HepG2 (cell line): Measurements from ENCODE around the gene STC2. TPM values are rescaled to one million over a fixed set of nuclear protein-coding genes. Genes with fewer than 3 reads are reported as not detected.

Experiments
- AHR ChIP-seq: IDR thresholded peaks from 2 replicates; pipeline ENCODE4 v1.6.1; 2018; ENCODE audit warnings: missing genetic modification reagents, missing compliant biosample characterization
- ARID2 ChIP-seq: sonication (generic); formaldehyde crosslinking; IDR thresholded peaks from 2 replicates; pipeline ENCODE4 v1.8.1; 2022; ENCODE audit warnings: mild to moderate bottlenecking, missing genetic modification reagents, borderline replicate concordance
- BHLHE40 ChIP-seq: IDR thresholded peaks from 2 replicates; pipeline ENCODE4 v1.6.1; 2011; ENCODE audit warnings: low read length, improper control_type of control experiment
- SRSF9 ChIP-seq: fragments of 200-400 bp; formaldehyde crosslinking; IDR thresholded peaks from 2 replicates; pipeline ENCODE4 v1.6.1; 2018; ENCODE audit warnings: borderline replicate concordance, mild to moderate bottlenecking, low read depth, low read length; ENCODE audit not compliant: insufficient read depth, poor library complexity, severe bottlenecking
- TBX3 ChIP-seq: fragments of 450-650 bp; IDR thresholded peaks from 2 replicates; pipeline ENCODE4 v1.6.1; 2017; ENCODE audit warnings: antibody characterized with exemption, mild to moderate bottlenecking, inconsistent platforms, borderline replicate concordance
- TRAFD1 ChIP-seq: sonication (generic); formaldehyde crosslinking; IDR thresholded peaks from 2 replicates; pipeline ENCODE4 v1.5.1; 2020; ENCODE audit warnings: missing genetic modification reagents, mild to moderate bottlenecking, borderline replicate concordance
- USF2 ChIP-seq, 2 experiments: sonication (generic) in 1 of 2; formaldehyde crosslinking in 1 of 2; IDR thresholded peaks; 2 replicates each; pipeline versions ENCODE4 v1.5.1 to v1.6.1; 2011 to 2020; ENCODE audit warnings: borderline replicate concordance in 1 of 2, low read depth in 1 of 2, low read length in 1 of 2, mild to moderate bottlenecking in 1 of 2, missing genetic modification reagents in 1 of 2, moderate library complexity in 1 of 2
- ZNF354B ChIP-seq: sonication (generic); formaldehyde crosslinking; IDR thresholded peaks from 2 replicates; pipeline ENCODE4 v1.8.0; 2022; ENCODE audit warnings: mild to moderate bottlenecking, missing genetic modification reagents
- ZNF460 ChIP-seq: sonication (generic); formaldehyde crosslinking; IDR thresholded peaks from 2 replicates; pipeline ENCODE4 v1.5.1; 2020; ENCODE audit warnings: missing genetic modification reagents, mild to moderate bottlenecking, borderline replicate concordance
- ZNF598 ChIP-seq: sonication (generic); formaldehyde crosslinking; IDR thresholded peaks from 2 replicates; pipeline ENCODE4 v1.5.1; 2020; ENCODE audit warnings: mild to moderate bottlenecking, missing genetic modification reagents, borderline replicate concordance
- polyA plus RNA-seq, 8 experiments: library from polyadenylated mRNA; depleted of rRNA in 3 of 8; stranded (reverse) in 7 of 8; unstranded in 1 of 8; fragments of >200 nt; fragmentation: Illumina TruSeq in 4 of 8; extraction: Trizol in 4 of 8; gene quantifications; 2 replicates each; pipeline versions ENCODE4 v1.2.1 to v1.2.3, GENCODE V29; 2011 to 2016; ENCODE audit warnings: low read depth in 4 of 8, missing spikeins in 1 of 8, mixed read lengths in 1 of 8; ENCODE audit not compliant: insufficient read depth in 1 of 8
- total RNA-seq, 5 experiments: library from RNA; depleted of rRNA; stranded (reverse); fragments of >200 nt; fragmentation: Illumina TruSeq; extraction: Trizol; gene quantifications; 2 replicates each; pipeline ENCODE4 v1.2.3, GENCODE V29; 2016; ENCODE audit warnings: low read depth in 1 of 5
- TF ChIP-seq, protein P1 (sequence below): sonication (generic); formaldehyde crosslinking; IDR thresholded peaks from 2 replicates; pipeline ENCODE4 v1.4.0; 2020; ENCODE audit warnings: missing genetic modification reagents, mild to moderate bottlenecking, borderline replicate concordance
- TF ChIP-seq, protein P2 (sequence below): sonication (generic); formaldehyde crosslinking; IDR thresholded peaks from 2 replicates; pipeline ENCODE4 v1.4.0; 2020; ENCODE audit warnings: missing genetic modification reagents
- TF ChIP-seq, protein P3 (sequence below): sonication (generic); formaldehyde crosslinking; IDR thresholded peaks from 2 replicates; pipeline ENCODE4 v1.4.0; 2020; ENCODE audit warnings: missing genetic modification reagents
- TF ChIP-seq, protein P4 (sequence below): sonication (generic); formaldehyde crosslinking; IDR thresholded peaks from 2 replicates; pipeline ENCODE4 v1.5.0; 2020; ENCODE audit warnings: missing genetic modification reagents, mild to moderate bottlenecking, borderline replicate concordance

Gene STC2
- total and polyA plus RNA-seq, 2 of the 13 experiments (the other 11 are each of a cell fraction or from before 2014, with no cell fraction given) = 27.1 to 69.2 TPM

GRCh38 chr5:173327084-173327947 is 898 bp downstream of the STC2 start (continued):
- no peak for TF ChIP-seq TBX3
- no peak for TF ChIP-seq TRAFD1 (CRISPR knock-in tag)
- TF ChIP-seq, protein P1, sequence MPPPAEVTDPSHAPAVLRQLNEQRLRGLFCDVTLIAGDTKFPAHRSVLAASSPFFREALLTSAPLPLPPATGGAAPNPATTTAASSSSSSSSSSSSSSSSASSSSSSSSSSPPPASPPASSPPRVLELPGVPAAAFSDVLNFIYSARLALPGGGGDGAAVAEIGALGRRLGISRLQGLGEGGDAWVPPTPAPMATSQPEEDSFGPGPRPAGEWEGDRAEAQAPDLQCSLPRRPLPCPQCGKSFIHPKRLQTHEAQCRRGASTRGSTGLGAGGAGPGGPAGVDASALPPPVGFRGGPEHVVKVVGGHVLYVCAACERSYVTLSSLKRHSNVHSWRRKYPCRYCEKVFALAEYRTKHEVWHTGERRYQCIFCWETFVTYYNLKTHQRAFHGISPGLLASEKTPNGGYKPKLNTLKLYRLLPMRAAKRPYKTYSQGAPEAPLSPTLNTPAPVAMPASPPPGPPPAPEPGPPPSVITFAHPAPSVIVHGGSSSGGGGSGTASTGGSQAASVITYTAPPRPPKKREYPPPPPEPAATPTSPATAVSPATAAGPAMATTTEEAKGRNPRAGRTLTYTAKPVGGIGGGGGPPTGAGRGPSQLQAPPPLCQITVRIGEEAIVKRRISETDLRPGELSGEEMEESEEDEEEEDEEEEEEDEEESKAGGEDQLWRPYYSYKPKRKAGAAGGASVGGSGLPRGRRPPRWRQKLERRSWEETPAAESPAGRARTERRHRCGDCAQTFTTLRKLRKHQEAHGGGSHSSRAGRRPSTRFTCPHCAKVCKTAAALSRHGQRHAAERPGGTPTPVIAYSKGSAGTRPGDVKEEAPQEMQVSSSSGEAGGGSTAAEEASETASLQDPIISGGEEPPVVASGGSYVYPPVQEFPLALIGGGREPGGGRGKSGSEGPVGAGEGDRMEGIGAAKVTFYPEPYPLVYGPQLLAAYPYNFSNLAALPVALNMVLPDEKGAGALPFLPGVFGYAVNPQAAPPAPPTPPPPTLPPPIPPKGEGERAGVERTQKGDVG (CRISPR knock-in tag) = no peak
- TF ChIP-seq AHR (CRISPR knock-in tag) = no peak
- no peak for TF ChIP-seq ZNF354B (CRISPR knock-in tag)
- no peak for TF ChIP-seq ARID2 (CRISPR knock-in tag)
- peak; percentile 42; the same call in 1 of the 2 replicates for TF ChIP-seq BHLHE40
- TF ChIP-seq, protein P2, sequence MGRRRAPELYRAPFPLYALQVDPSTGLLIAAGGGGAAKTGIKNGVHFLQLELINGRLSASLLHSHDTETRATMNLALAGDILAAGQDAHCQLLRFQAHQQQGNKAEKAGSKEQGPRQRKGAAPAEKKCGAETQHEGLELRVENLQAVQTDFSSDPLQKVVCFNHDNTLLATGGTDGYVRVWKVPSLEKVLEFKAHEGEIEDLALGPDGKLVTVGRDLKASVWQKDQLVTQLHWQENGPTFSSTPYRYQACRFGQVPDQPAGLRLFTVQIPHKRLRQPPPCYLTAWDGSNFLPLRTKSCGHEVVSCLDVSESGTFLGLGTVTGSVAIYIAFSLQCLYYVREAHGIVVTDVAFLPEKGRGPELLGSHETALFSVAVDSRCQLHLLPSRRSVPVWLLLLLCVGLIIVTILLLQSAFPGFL = no peak
- no peak for TF ChIP-seq USF2 (IDR thresholded peaks at IDR 0.05; ENCODE audit: low read depth, low read length)
- no peak for TF ChIP-seq USF2 (CRISPR knock-in tag; IDR thresholded peaks at IDR 0.05; ENCODE audit: borderline replicate concordance)
- TF ChIP-seq, protein P3, sequence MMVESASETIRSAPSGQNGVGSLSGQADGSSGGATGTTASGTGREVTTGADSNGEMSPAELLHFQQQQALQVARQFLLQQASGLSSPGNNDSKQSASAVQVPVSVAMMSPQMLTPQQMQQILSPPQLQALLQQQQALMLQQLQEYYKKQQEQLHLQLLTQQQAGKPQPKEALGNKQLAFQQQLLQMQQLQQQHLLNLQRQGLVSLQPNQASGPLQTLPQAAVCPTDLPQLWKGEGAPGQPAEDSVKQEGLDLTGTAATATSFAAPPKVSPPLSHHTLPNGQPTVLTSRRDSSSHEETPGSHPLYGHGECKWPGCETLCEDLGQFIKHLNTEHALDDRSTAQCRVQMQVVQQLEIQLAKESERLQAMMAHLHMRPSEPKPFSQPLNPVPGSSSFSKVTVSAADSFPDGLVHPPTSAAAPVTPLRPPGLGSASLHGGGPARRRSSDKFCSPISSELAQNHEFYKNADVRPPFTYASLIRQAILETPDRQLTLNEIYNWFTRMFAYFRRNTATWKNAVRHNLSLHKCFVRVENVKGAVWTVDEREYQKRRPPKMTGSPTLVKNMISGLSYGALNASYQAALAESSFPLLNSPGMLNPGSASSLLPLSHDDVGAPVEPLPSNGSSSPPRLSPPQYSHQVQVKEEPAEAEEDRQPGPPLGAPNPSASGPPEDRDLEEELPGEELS = no peak
- no peak for TF ChIP-seq SRSF9
- TF ChIP-seq ZNF598 = 0 out of 2 replicates have a peak, but pooled peaks have one; percentile 17
- TF ChIP-seq, protein P4, sequence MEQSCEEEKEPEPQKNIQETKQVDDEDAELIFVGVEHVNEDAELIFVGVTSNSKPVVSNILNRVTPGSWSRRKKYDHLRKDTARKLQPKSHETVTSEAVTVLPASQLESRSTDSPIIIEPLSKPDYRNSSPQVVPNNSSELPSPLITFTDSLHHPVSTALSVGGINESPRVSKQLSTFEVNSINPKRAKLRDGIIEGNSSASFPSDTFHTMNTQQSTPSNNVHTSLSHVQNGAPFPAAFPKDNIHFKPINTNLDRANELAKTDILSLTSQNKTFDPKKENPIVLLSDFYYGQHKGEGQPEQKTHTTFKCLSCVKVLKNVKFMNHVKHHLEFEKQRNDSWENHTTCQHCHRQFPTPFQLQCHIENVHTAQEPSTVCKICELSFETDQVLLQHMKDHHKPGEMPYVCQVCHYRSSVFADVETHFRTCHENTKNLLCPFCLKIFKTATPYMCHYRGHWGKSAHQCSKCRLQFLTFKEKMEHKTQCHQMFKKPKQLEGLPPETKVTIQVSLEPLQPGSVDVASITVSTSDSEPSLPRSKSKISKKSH (CRISPR knock-in tag) = no peak
- no peak for TF ChIP-seq ZNF460 (CRISPR knock-in tag)
